G401.6 (cell line): ENCODE results near the gene RIPOR2.

ENCODE experiments used
- FAIRE-seq: peaks from 2 replicates; lab custom pipeline; 2012; peaks lifted over from hg19 to GRCh38; lab: Jason Lieb, UNC

The RIPOR2 gene

GRCh38 chr6:24935366-24936152 is at the start of gene RIPOR2:
RIPOR2 (minus strand) TSS chr6:24935960; CDS start chr6:24935898, 62 bp downstream.
- FAIRE-seq = no peak

GRCh38 chr6:24985323-24985722 is 49.6 kb upstream of the RIPOR2 start:
- FAIRE-seq = no peak

- FAIRE-seq = no peak
These were observed 46.5 kb upstream of the RIPOR2 start for GRCh38 chr6:24982231-24982630.

- no peak for FAIRE-seq
These were observed 45.6 kb upstream of the RIPOR2 start for GRCh38 chr6:24981386-24981760.

- no peak for FAIRE-seq
These were observed 45.0 kb upstream of the RIPOR2 start for GRCh38 chr6:24980507-24981385.

GRCh38 chr6:24979176-24979575 is 43.4 kb upstream of the RIPOR2 start:
- no peak for FAIRE-seq

GRCh38 chr6:24974182-24975171 is 38.7 kb upstream of the RIPOR2 start:
- FAIRE-seq = no peak

- no peak for FAIRE-seq
These were observed 36.7 kb upstream of the RIPOR2 start for GRCh38 chr6:24972311-24972958.

- FAIRE-seq = no peak
These were observed 35.3 kb upstream of the RIPOR2 start for GRCh38 chr6:24971067-24971466.

- no peak for FAIRE-seq
These were observed 33.6 kb upstream of the RIPOR2 start for GRCh38 chr6:24969343-24969860.

GRCh38 chr6:24968783-24969182 is 33.0 kb upstream of the RIPOR2 start:
- FAIRE-seq = no peak

GRCh38 chr6:24967211-24967610 is 31.5 kb upstream of the RIPOR2 start:
- FAIRE-seq = no peak

- FAIRE-seq = no peak
These were observed 30.6 kb upstream of the RIPOR2 start for GRCh38 chr6:24966381-24966780.

GRCh38 chr6:24963887-24964570 is 28.3 kb upstream of the RIPOR2 start:
- FAIRE-seq = no peak

- FAIRE-seq = no peak
These were observed 27.6 kb upstream of the RIPOR2 start for GRCh38 chr6:24963339-24963738.

- FAIRE-seq = no peak
These were observed 26.1 kb upstream of the RIPOR2 start for GRCh38 chr6:24961852-24962251.

GRCh38 chr6:24960991-24961475 is 25.3 kb upstream of the RIPOR2 start:
- no peak for FAIRE-seq

GRCh38 chr6:24959319-24959718 is 23.6 kb upstream of the RIPOR2 start:
- FAIRE-seq = no peak

GRCh38 chr6:24957199-24957598 is 21.4 kb upstream of the RIPOR2 start:
- FAIRE-seq = no peak

- FAIRE-seq = no peak
These were observed 18.0 kb upstream of the RIPOR2 start for GRCh38 chr6:24953726-24954125.
